HepG2 (cell line): ENCODE data around the gene HSPB6. TPM values are rescaled to one million over a fixed set of nuclear protein-coding genes. Genes with fewer than 3 reads are reported as not detected.

Source experiments
- BCL6 ChIP-seq: IDR thresholded peaks from 2 replicates; pipeline ENCODE4 v1.6.1; 2016; ENCODE audit warnings: missing genetic modification reagents, missing compliant biosample characterization
- E2F2 ChIP-seq: sonication (generic); formaldehyde crosslinking; IDR thresholded peaks from 2 replicates; pipeline ENCODE4 v1.4.0; 2020; ENCODE audit warnings: missing genetic modification reagents, borderline replicate concordance
- GRHL1 ChIP-seq: sonication (generic); formaldehyde crosslinking; conservative IDR thresholded peaks from 2 replicates; pipeline ENCODE4 v1.8.0; 2022; ENCODE audit warnings: missing genetic modification reagents
- HNF4A ChIP-seq: sonication (generic); formaldehyde crosslinking; IDR thresholded peaks from 2 replicates; pipeline ENCODE4 v1.4.0; 2020; ENCODE audit warnings: missing genetic modification reagents
- HOXA7 ChIP-seq: sonication (generic); formaldehyde crosslinking; IDR thresholded peaks from 2 replicates; pipeline ENCODE4 v1.8.1; 2022; ENCODE audit warnings: mild to moderate bottlenecking, missing genetic modification reagents, moderate library complexity
- ISX ChIP-seq: sonication (generic); formaldehyde crosslinking; conservative IDR thresholded peaks from 2 replicates; pipeline ENCODE4 v1.5.0; 2020; ENCODE audit warnings: missing genetic modification reagents
- KLF12 ChIP-seq: sonication (generic); formaldehyde crosslinking; IDR thresholded peaks from 2 replicates; pipeline ENCODE4 v1.4.0; 2020; ENCODE audit warnings: missing genetic modification reagents, borderline replicate concordance
- MXD4 ChIP-seq: IDR thresholded peaks from 2 replicates; pipeline ENCODE4 v1.6.1; 2016; ENCODE audit warnings: mild to moderate bottlenecking, missing biosample characterization, missing genetic modification reagents
- NRL ChIP-seq: sonication (generic); formaldehyde crosslinking; IDR thresholded peaks from 2 replicates; pipeline ENCODE4 v1.5.0; 2020; ENCODE audit warnings: missing genetic modification reagents, mild to moderate bottlenecking, moderate library complexity, borderline replicate concordance
- PRPF4 ChIP-seq: fragments of 200-400 bp; formaldehyde crosslinking; IDR thresholded peaks from 2 replicates; pipeline ENCODE4 v1.6.1; 2016; ENCODE audit warnings: low read length, low read depth; ENCODE audit not compliant: poor library complexity, severe bottlenecking
- SRF ChIP-seq: IDR thresholded peaks from 2 replicates; pipeline ENCODE4 v1.6.1; 2011; ENCODE audit warnings: mild to moderate bottlenecking, low read depth, low read length, moderate library complexity
- ZFP82 ChIP-seq: sonication (generic); formaldehyde crosslinking; IDR thresholded peaks from 2 replicates; pipeline ENCODE4 v1.5.1; 2020; ENCODE audit warnings: mild to moderate bottlenecking, missing genetic modification reagents, borderline replicate concordance
- ZNF136 ChIP-seq: sonication (generic); formaldehyde crosslinking; IDR thresholded peaks from 2 replicates; pipeline ENCODE4 v1.8.1; 2022; ENCODE audit warnings: low read depth, mild to moderate bottlenecking, moderate library complexity, missing genetic modification reagents
- ZNF143 ChIP-seq: sonication (generic); formaldehyde crosslinking; IDR thresholded peaks from 2 replicates; pipeline ENCODE4 v1.4.0; 2020; ENCODE audit warnings: missing genetic modification reagents
- ZNF326 ChIP-seq: sonication (generic); formaldehyde crosslinking; IDR thresholded peaks from 2 replicates; pipeline ENCODE4 v1.4.0; 2020; ENCODE audit warnings: missing genetic modification reagents, borderline replicate concordance
- ZNF33B ChIP-seq: sonication (generic); formaldehyde crosslinking; IDR thresholded peaks from 2 replicates; pipeline ENCODE4 v1.5.1; 2020; ENCODE audit warnings: mild to moderate bottlenecking, missing genetic modification reagents
- ZNF512 ChIP-seq: sonication (generic); formaldehyde crosslinking; IDR thresholded peaks from 2 replicates; pipeline ENCODE4 v1.4.0; 2020; ENCODE audit warnings: mild to moderate bottlenecking, missing genetic modification reagents
- ZNF547 ChIP-seq: sonication (generic); formaldehyde crosslinking; IDR thresholded peaks from 2 replicates; pipeline ENCODE4 v1.5.1; 2020; ENCODE audit warnings: mild to moderate bottlenecking, missing genetic modification reagents
- ZNF562 ChIP-seq: sonication (generic); formaldehyde crosslinking; IDR thresholded peaks from 2 replicates; pipeline ENCODE4 v1.8.0; 2022; ENCODE audit warnings: missing genetic modification reagents, borderline replicate concordance
- ZNF615 ChIP-seq: sonication (generic); formaldehyde crosslinking; IDR thresholded peaks from 2 replicates; pipeline ENCODE4 v1.5.0; 2020; ENCODE audit warnings: mild to moderate bottlenecking, missing genetic modification reagents, borderline replicate concordance
- ZNF746 ChIP-seq: sonication (generic); formaldehyde crosslinking; IDR thresholded peaks from 2 replicates; pipeline ENCODE4 v1.8.0; 2022; ENCODE audit warnings: mild to moderate bottlenecking, missing genetic modification reagents
- ZNF772 ChIP-seq: sonication (generic); formaldehyde crosslinking; IDR thresholded peaks from 2 replicates; pipeline ENCODE4 v1.5.0; 2020; ENCODE audit warnings: mild to moderate bottlenecking, missing genetic modification reagents
- ZNF780A ChIP-seq: sonication (generic); formaldehyde crosslinking; IDR thresholded peaks from 2 replicates; pipeline ENCODE4 v1.8.0; 2022; ENCODE audit warnings: mild to moderate bottlenecking, missing genetic modification reagents, moderate library complexity
- ZNF883 ChIP-seq: sonication (generic); formaldehyde crosslinking; IDR thresholded peaks from 2 replicates; pipeline ENCODE4 v1.5.1; 2020; ENCODE audit warnings: mild to moderate bottlenecking, missing genetic modification reagents; ENCODE audit errors: not compliant biosample characterization
- polyA plus RNA-seq, 8 experiments: library from polyadenylated mRNA; depleted of rRNA in 3 of 8; stranded (reverse) in 7 of 8; unstranded in 1 of 8; fragments of >200 nt; fragmentation: Illumina TruSeq in 4 of 8; extraction: Trizol in 4 of 8; gene quantifications; 2 replicates each; pipeline versions ENCODE4 v1.2.1 to v1.2.3, GENCODE V29; 2011 to 2016; ENCODE audit warnings: low read depth in 4 of 8, missing spikeins in 1 of 8, mixed read lengths in 1 of 8; ENCODE audit not compliant: insufficient read depth in 1 of 8
- total RNA-seq, 5 experiments: library from RNA; depleted of rRNA; stranded (reverse); fragments of >200 nt; fragmentation: Illumina TruSeq; extraction: Trizol; gene quantifications; 2 replicates each; pipeline ENCODE4 v1.2.3, GENCODE V29; 2016; ENCODE audit warnings: low read depth in 1 of 5
- TF ChIP-seq, protein P1 (sequence below): sonication (generic); formaldehyde crosslinking; IDR thresholded peaks from 2 replicates; pipeline ENCODE4 v1.5.0; 2020; ENCODE audit warnings: missing genetic modification reagents

The HSPB6 gene
- total and polyA plus RNA-seq, 2 of the 13 experiments (the other 11 are each of a cell fraction or from before 2014, with no cell fraction given) = 0.18 TPM; not detected in 1

- TF ChIP-seq, protein P1, sequence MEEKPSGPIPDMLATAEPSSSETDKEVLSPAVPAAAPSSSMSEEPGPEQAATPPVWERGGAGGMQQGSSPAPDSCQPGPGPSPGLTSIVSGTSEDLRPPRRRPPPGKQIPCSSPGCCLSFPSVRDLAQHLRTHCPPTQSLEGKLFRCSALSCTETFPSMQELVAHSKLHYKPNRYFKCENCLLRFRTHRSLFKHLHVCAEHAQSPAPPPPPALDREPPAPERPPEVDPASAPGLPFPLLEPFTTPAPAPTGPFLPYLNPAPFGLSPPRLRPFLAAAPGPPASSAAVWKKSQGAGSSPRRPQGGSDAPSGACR (CRISPR knock-in tag) = no peak
- TF ChIP-seq ZNF33B (CRISPR knock-in tag) (0 out of 2 replicates have a peak, but pooled peaks have one; percentile 20), NRL (no peak), ZNF143 (CRISPR knock-in tag) (no peak), MXD4 (CRISPR knock-in tag) (no peak), ZNF547 (CRISPR knock-in tag) (0 out of 2 replicates have a peak, but pooled peaks have one; percentile 67), ZNF883 (CRISPR knock-in tag) (peak; percentile 34), ZNF136 (CRISPR knock-in tag) (0 out of 2 replicates have a peak, but pooled peaks have one; percentile 38), ZNF746 (CRISPR knock-in tag) (0 out of 2 replicates have a peak, but pooled peaks have one; percentile 17), ZNF772 (CRISPR knock-in tag) (0 out of 2 replicates have a peak, but pooled peaks have one; percentile 46), GRHL1 (no peak), ZNF512 (CRISPR knock-in tag) (no peak), HNF4A (peak; percentile 79), ZNF562 (CRISPR knock-in tag) (no peak), BCL6 (CRISPR knock-in tag) (no peak), ZNF780A (CRISPR knock-in tag) (no peak), SRF (no peak), ZFP82 (CRISPR knock-in tag) (no peak), ZNF615 (no peak), KLF12 (CRISPR knock-in tag) (0 out of 2 replicates have a peak, but pooled peaks have one; percentile 37), ZNF326 (CRISPR knock-in tag) (no peak), E2F2 (CRISPR knock-in tag) (no peak), ISX (CRISPR knock-in tag) (no peak), PRPF4 (no peak), HOXA7 (CRISPR knock-in tag) (no peak)
Measured at GRCh38 chr19:35786299-35787160, 29.7 kb upstream of the HSPB6 start (continued).
